DND-41 (cell line): ENCODE measurements around the gene CARNS1.

Experiments used
- CTCF ChIP-seq: IDR thresholded peaks from 2 replicates; pipeline ENCODE4 v1.5.1; 2012; ENCODE audit warnings: borderline replicate concordance, low read length, moderate library complexity, mild to moderate bottlenecking; ENCODE audit not compliant: poor library complexity, severe bottlenecking; ENCODE audit errors: extremely low read depth
- EZH2 ChIP-seq: IDR thresholded peaks from 3 replicates; pipeline ENCODE4 v1.6.1; 2012; ENCODE audit warnings: borderline replicate concordance, low read depth, mild to moderate bottlenecking, moderate library complexity, low read length, inconsistent platforms; ENCODE audit not compliant: severe bottlenecking

- TF ChIP-seq CTCF (no peak), EZH2 (no peak)
Observed at GRCh38 chr11:67441731-67442351, 26.4 kb downstream of the CARNS1 start.
